Liver (tissue), 9 donors: ENCODE results near the gene MOB1B. TPM values are rescaled to one million over a fixed set of nuclear protein-coding genes. Genes with fewer than 3 reads are reported as not detected.

Source experiments
- DNase-seq: peaks from one replicate; pipeline ENCODE4 v3.0.0-alpha.2; 2017; ENCODE audit warnings: low spot score
- H3K27ac ChIP-seq, 2 donors: one replicate each; pipeline ENCODE4 v1.7.0; 2013; ENCODE audit warnings: inconsistent platforms in 2 of 2, low read length in 2 of 2, control low read depth in 1 of 2, low read depth in 1 of 2, mild to moderate bottlenecking in 1 of 2
- H3K27me3 ChIP-seq, 4 donors: one replicate each; pipeline versions ENCODE4 v1.6.1 to v1.7.0; 2013; ENCODE audit warnings: low read length in 3 of 4, inconsistent platforms in 1 of 4, mild to moderate bottlenecking in 1 of 4, moderate library complexity in 1 of 4; ENCODE audit not compliant: control insufficient read depth in 4 of 4, insufficient read depth in 4 of 4
- H3K36me3 ChIP-seq, 4 donors: one replicate each; pipeline versions ENCODE4 v1.6.1 to v1.7.0; 2013; ENCODE audit warnings: low read length in 3 of 4, mild to moderate bottlenecking in 3 of 4, low read depth in 1 of 4, moderate library complexity in 1 of 4; ENCODE audit not compliant: control insufficient read depth in 4 of 4, insufficient read depth in 3 of 4
- H3K4me1 ChIP-seq, 4 donors: one replicate each; pipeline versions ENCODE4 v1.6.1 to v1.7.0; 2013; ENCODE audit warnings: low read length in 3 of 4, mild to moderate bottlenecking in 3 of 4, moderate library complexity in 1 of 4; ENCODE audit not compliant: control insufficient read depth in 4 of 4, insufficient read depth in 4 of 4
- H3K4me3 ChIP-seq, 3 donors: one replicate each; pipeline versions ENCODE4 v1.6.1 to v1.7.0; 2013; ENCODE audit warnings: low read length in 3 of 3, control low read depth in 1 of 3, low read depth in 1 of 3, mild to moderate bottlenecking in 1 of 3
- H3K9ac ChIP-seq, 2 donors: one replicate each; pipeline ENCODE4 v1.7.0; 2013; ENCODE audit warnings: low read length in 2 of 2, mild to moderate bottlenecking in 2 of 2, moderate library complexity in 2 of 2, control low read depth in 1 of 2, low read depth in 1 of 2
- H3K9me3 ChIP-seq, 4 donors: one replicate each; pipeline versions ENCODE4 v1.6.1 to v1.7.0; 2013; ENCODE audit warnings: low read length in 3 of 4; ENCODE audit not compliant: control insufficient read depth in 4 of 4
- ATF3 ChIP-seq: IDR thresholded peaks from 2 replicates; pipeline ENCODE4 v1.6.1; 2016; ENCODE audit warnings: antibody characterized with exemption
- CTCF ChIP-seq: fragments of 150-350 bp; IDR thresholded peaks from 2 replicates; pipeline ENCODE4 v1.5.1; 2017; ENCODE audit warnings: improper control_type of control experiment, low read depth, low read length; ENCODE audit not compliant: missing input control
- EGR1 ChIP-seq, 2 donors: IDR thresholded peaks; 2 replicates each; pipeline ENCODE4 v1.6.1; 2016 to 2018; ENCODE audit warnings: antibody characterized with exemption in 2 of 2, low read depth in 2 of 2
- FOXA1 ChIP-seq: IDR thresholded peaks from 2 replicates; pipeline ENCODE4 v1.6.1; 2016; ENCODE audit warnings: antibody characterized with exemption
- FOXA2 ChIP-seq: IDR thresholded peaks from 2 replicates; pipeline ENCODE4 v1.6.1; 2016; ENCODE audit warnings: antibody characterized with exemption
- GABPA ChIP-seq, 2 donors: IDR thresholded peaks in 1 of 2; conservative IDR thresholded peaks in 1 of 2; 2 replicates each; pipeline ENCODE4 v1.6.1; 2016; ENCODE audit warnings: antibody characterized with exemption in 2 of 2, mild to moderate bottlenecking in 1 of 2, moderate library complexity in 1 of 2
- HNF4A ChIP-seq, 2 donors: conservative IDR thresholded peaks; 2 replicates each; pipeline ENCODE4 v1.6.1; 2016; ENCODE audit warnings: antibody characterized with exemption in 2 of 2, mild to moderate bottlenecking in 2 of 2
- HNF4G ChIP-seq: IDR thresholded peaks from 2 replicates; pipeline ENCODE4 v1.6.1; 2016; ENCODE audit warnings: antibody characterized with exemption
- JUND ChIP-seq, 2 donors: IDR thresholded peaks; 2 replicates each; pipeline ENCODE4 v1.6.1; 2016; ENCODE audit warnings: antibody characterized with exemption in 2 of 2
- MAX ChIP-seq: IDR thresholded peaks from 2 replicates; pipeline ENCODE4 v1.6.1; 2016; ENCODE audit warnings: antibody characterized with exemption
- NR2F2 ChIP-seq: IDR thresholded peaks from 2 replicates; pipeline ENCODE4 v1.6.1; 2016; ENCODE audit warnings: antibody characterized with exemption
- RAD21 ChIP-seq, 2 donors: IDR thresholded peaks; 2 replicates each; pipeline ENCODE4 v1.6.1; 2016; ENCODE audit warnings: antibody characterized with exemption in 2 of 2, mild to moderate bottlenecking in 2 of 2
- REST ChIP-seq: IDR thresholded peaks from 2 replicates; pipeline ENCODE4 v1.6.1; 2016; ENCODE audit warnings: antibody characterized with exemption, mild to moderate bottlenecking
- RXRA ChIP-seq, 2 donors: IDR thresholded peaks; 2 replicates each; pipeline ENCODE4 v1.6.1; 2017 to 2018; ENCODE audit warnings: antibody characterized with exemption in 2 of 2, mild to moderate bottlenecking in 1 of 2
- SP1 ChIP-seq: IDR thresholded peaks from 2 replicates; pipeline ENCODE4 v1.6.1; 2018; ENCODE audit warnings: antibody characterized with exemption, mild to moderate bottlenecking
- TAF1 ChIP-seq: conservative IDR thresholded peaks from 2 replicates; pipeline ENCODE4 v1.6.1; 2016; ENCODE audit warnings: antibody characterized with exemption, mild to moderate bottlenecking
- YY1 ChIP-seq: IDR thresholded peaks from 2 replicates; pipeline ENCODE4 v1.6.1; 2016; ENCODE audit warnings: antibody characterized with exemption, mild to moderate bottlenecking
- ZBTB33 ChIP-seq: IDR thresholded peaks from 2 replicates; pipeline ENCODE4 v1.6.1; 2016; ENCODE audit warnings: antibody characterized with exemption
- WGBS: extraction: QIAGEN DNeasy Blood & Tissue Kit; methylation state at CpG from one replicate; pipeline ENCODE4 v1.1.7; 2013; 5-methylcytosine and 5-hydroxymethylcytosine counted together
- polyA plus RNA-seq, 2 donors: library from polyadenylated mRNA; stranded (reverse) in 1 of 2; unstranded in 1 of 2; fragments of 200-250 nt in 1 of 2; fragments of >200 nt in 1 of 2; fragmentation: Nextera tagmentation in 1 of 2; extraction: Ambion mirVana in 1 of 2; gene quantifications; one replicate each; pipeline versions ENCODE4 v1.2.1 to v1.2.3, GENCODE V29; 2013 to 2015
- total RNA-seq, 2 donors: library from RNA; depleted of rRNA; stranded (reverse); fragments of >200 nt; gene quantifications; one replicate each; pipeline ENCODE4 v1.2.3, GENCODE V29; 2014
- donor health status: healthy.
- donor health status: healthy.
- donor health status: healthy.
- donor health status: healthy.
- donor health status: healthy.

The MOB1B gene
- total and polyA plus RNA-seq, 4 donors, result 2.1 to 69.0 (median 3.7) TPM

GRCh38 chr4:70992391-70992881 lies 90.3 kb downstream of the MOB1B start (continued):
- TF ChIP-seq REST (no peak), JUND (IDR thresholded peaks at IDR 0.05) (no peak)

- Histone ChIP-seq H3K9ac (peak within 1 kb of the TSS; percentile 48 to 68), H3K36me3 (no peaks in the 10 kb centered on the region), H3K4me1 (peaks cover 0 to 19% (median 7%) of the 10 kb centered on the region in 4 donors), H3K27me3 (no peaks in the 10 kb centered on the region), H3K4me3 (peak within 1 kb of the TSS; percentile 62 to 92 (median 91)), H3K9me3 (no peaks in the 10 kb centered on the region), H3K27ac (peak within 1 kb of the TSS; percentile 75 to 79)
- TF ChIP-seq ZBTB33 (no peak), CTCF (no peak), GABPA (IDR thresholded peaks at IDR 0.05 in 1 of 2, conservative IDR thresholded peaks at IDR 0.05 in 1 of 2) (peak in 1 of 2 donors; percentile 73), TAF1 (peak; percentile 31), HNF4A (conservative IDR thresholded peaks at IDR 0.05) (peak; percentile 30 to 33), HNF4G (no peak), RAD21 (IDR thresholded peaks at IDR 0.05) (peak in 1 of 2 donors; percentile 36), EGR1 (IDR thresholded peaks at IDR 0.05; ENCODE audit: low read depth in 2 of 2) (no peak), RXRA (IDR thresholded peaks at IDR 0.05) (peak in 1 of 2 donors; percentile 5), FOXA2 (no peak), MAX (no peak), FOXA1 (peak; percentile 11), JUND (IDR thresholded peaks at IDR 0.05) (no peak), NR2F2 (peak; percentile 86), REST (no peak), ATF3 (no peak), YY1 (peak; percentile 18), SP1 (peak; percentile 41)
- DNase-seq, result peak; percentile 93
- 1% methylated on average over 74 of the region's 74 CpGs for WGBS
Observed at GRCh38 chr4:70993181-70994068, 91.3 kb downstream of the MOB1B start, which contains the start of gene DCK. Gene DCK, plus strand, starts transcription at chr4:70993649. Its CDS starts 187 bp downstream, at chr4:70993836.
